ENCODE measurements around the gene NTM.

GRCh38 chr11:132123854-132124835 is 753.7 kb downstream of the NTM start:
- TF ChIP-seq CTCF (IDR thresholded peaks at IDR 0.05 in 8 of 11, conservative IDR thresholded peaks at IDR 0.05 in 3 of 11) (no peak), POLR2AphosphoS5 (IDR thresholded peaks at IDR 0.05) (no peak), POLR2A (IDR thresholded peaks at IDR 0.05) (no peak)

All from spleen (tissue), 7 donors.